SK-N-SH treated with all-trans-retinoic acid at 6 μM for 48 hours (cell line): ENCODE data around the gene ZSWIM6.

Source experiments
- ARNTL ChIP-seq: fragments of 450-650 bp; formaldehyde crosslinking; IDR thresholded peaks from 2 replicates; pipeline ENCODE4 v1.5.0; 2020; ENCODE audit warnings: low read depth, mild to moderate bottlenecking, moderate library complexity, borderline replicate concordance
- CSDC2 ChIP-seq: fragments of 250-450 bp; sonication (Bioruptor Pico); IDR thresholded peaks from 2 replicates; pipeline ENCODE4 v1.5.0; 2020; ENCODE audit warnings: mild to moderate bottlenecking, moderate library complexity
- ESRRG ChIP-seq: fragments of 250-450 bp; sonication (Bioruptor Pico); IDR thresholded peaks from 2 replicates; pipeline ENCODE4 v1.6.1; 2021; ENCODE audit warnings: mild to moderate bottlenecking
- ISL1 ChIP-seq: fragments of 250-450 bp; sonication (Bioruptor Pico); IDR thresholded peaks from 2 replicates; pipeline ENCODE4 v2.1.2; 2022; ENCODE audit warnings: mild to moderate bottlenecking, moderate library complexity
- RARB ChIP-seq: fragments of 250-450 bp; sonication (Bioruptor Pico); IDR thresholded peaks from 2 replicates; pipeline ENCODE4 v1.8.0; 2021; ENCODE audit warnings: mild to moderate bottlenecking, moderate library complexity
- TOX ChIP-seq: fragments of 250-450 bp; sonication (Bioruptor Pico); IDR thresholded peaks from 2 replicates; pipeline ENCODE4 v1.8.0; 2021; ENCODE audit warnings: mild to moderate bottlenecking, moderate library complexity, borderline replicate concordance
- ZFP3 ChIP-seq: fragments of 250-450 bp; sonication (Bioruptor Pico); IDR thresholded peaks from 2 replicates; pipeline ENCODE4 v1.5.0; 2020; ENCODE audit warnings: mild to moderate bottlenecking, moderate library complexity
- ZFP30 ChIP-seq: fragments of 450-650 bp; formaldehyde crosslinking; IDR thresholded peaks from 2 replicates; pipeline ENCODE4 v1.5.0; 2022; ENCODE audit warnings: mild to moderate bottlenecking, moderate library complexity
- ZNF70 ChIP-seq: fragments of 450-650 bp; formaldehyde crosslinking; IDR thresholded peaks from 2 replicates; pipeline ENCODE4 v1.5.0; 2020; ENCODE audit warnings: mild to moderate bottlenecking, moderate library complexity
- ZNF8 ChIP-seq: fragments of 450-650 bp; formaldehyde crosslinking; IDR thresholded peaks from 2 replicates; pipeline ENCODE4 v1.5.0; 2020; ENCODE audit warnings: mild to moderate bottlenecking, moderate library complexity
- TF ChIP-seq, protein P1 (sequence below): fragments of 250-450 bp; sonication (Bioruptor Pico); IDR thresholded peaks from 2 replicates; pipeline ENCODE4 v1.5.1; 2020; ENCODE audit warnings: low read depth, mild to moderate bottlenecking, moderate library complexity
- TF ChIP-seq, protein P2 (sequence below): fragments of 250-450 bp; sonication (Bioruptor Pico); IDR thresholded peaks from 2 replicates; pipeline ENCODE4 v1.5.1; 2021; ENCODE audit warnings: mild to moderate bottlenecking, moderate library complexity

DNA sequence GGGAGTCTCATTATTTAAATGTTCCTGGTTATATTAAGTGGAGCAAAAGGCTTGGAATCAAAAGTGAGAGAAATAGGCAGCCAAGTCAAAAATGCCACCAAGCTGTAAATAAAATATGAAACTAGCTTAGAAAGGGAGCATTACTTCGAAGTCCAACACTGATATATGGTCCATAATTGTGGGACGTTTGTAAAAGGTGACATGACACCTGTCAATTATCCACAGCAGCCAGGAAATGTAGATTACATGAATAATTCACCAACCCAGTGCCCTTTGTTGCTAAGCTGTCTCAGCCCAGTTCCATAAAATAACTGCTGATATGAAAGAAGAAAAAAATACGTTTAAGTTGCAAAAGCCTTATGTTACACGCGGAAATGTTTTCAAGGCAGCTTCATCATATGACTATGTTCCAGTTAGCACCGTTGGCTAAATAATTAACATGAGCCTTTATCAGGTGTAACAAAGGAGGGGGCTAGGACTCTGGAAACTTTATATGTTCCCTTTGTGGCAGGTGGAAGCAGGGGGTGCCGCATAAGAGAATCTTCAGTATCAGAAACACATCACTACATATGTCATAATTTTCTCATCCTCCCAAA is 39.9 kb upstream of the ZSWIM6 start:
- TF ChIP-seq CSDC2, result no peak
- no peak for TF ChIP-seq ZFP3 (CRISPR knock-in tag)
- TF ChIP-seq ARNTL (CRISPR knock-in tag), result no peak
- no peak for TF ChIP-seq ESRRG (CRISPR knock-in tag)
- no peak for TF ChIP-seq ZFP30 (CRISPR knock-in tag)
- TF ChIP-seq, protein P1, sequence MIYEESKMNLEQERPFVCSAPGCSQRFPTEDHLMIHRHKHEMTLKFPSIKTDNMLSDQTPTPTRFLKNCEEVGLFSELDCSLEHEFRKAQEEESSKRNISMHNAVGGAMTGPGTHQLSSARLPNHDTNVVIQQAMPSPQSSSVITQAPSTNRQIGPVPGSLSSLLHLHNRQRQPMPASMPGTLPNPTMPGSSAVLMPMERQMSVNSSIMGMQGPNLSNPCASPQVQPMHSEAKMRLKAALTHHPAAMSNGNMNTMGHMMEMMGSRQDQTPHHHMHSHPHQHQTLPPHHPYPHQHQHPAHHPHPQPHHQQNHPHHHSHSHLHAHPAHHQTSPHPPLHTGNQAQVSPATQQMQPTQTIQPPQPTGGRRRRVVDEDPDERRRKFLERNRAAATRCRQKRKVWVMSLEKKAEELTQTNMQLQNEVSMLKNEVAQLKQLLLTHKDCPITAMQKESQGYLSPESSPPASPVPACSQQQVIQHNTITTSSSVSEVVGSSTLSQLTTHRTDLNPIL (CRISPR knock-in tag), result no peak
- TF ChIP-seq ISL1 (CRISPR knock-in tag), result no peak
- no peak for TF ChIP-seq ZNF70 (CRISPR knock-in tag)
- TF ChIP-seq, protein P2, sequence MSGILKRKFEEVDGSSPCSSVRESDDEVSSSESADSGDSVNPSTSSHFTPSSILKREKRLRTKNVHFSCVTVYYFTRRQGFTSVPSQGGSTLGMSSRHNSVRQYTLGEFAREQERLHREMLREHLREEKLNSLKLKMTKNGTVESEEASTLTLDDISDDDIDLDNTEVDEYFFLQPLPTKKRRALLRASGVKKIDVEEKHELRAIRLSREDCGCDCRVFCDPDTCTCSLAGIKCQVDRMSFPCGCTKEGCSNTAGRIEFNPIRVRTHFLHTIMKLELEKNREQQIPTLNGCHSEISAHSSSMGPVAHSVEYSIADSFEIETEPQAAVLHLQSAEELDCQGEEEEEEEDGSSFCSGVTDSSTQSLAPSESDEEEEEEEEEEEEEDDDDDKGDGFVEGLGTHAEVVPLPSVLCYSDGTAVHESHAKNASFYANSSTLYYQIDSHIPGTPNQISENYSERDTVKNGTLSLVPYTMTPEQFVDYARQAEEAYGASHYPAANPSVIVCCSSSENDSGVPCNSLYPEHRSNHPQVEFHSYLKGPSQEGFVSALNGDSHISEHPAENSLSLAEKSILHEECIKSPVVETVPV, result no peak
- no peak for TF ChIP-seq RARB
- no peak for TF ChIP-seq TOX
- no peak for TF ChIP-seq ZNF8 (CRISPR knock-in tag)
